ENCODE results near the gene ELOVL4. TPM values are rescaled to one million over a fixed set of nuclear protein-coding genes. Genes with fewer than 3 reads are reported as not detected.

ELOVL4 gene
- total RNA-seq, 2 donors from 2014 or later: 2.4 to 3.2 TPM

GRCh38 chr6:79868098-79868722, 79.1 kb downstream of the ELOVL4 start:
- H3K9me3 ChIP-seq: no peaks in the 10 kb centered on the region
- no peak for ATAC-seq (ENCODE audit: insufficient number of reproducible peaks, low FRiP score, low read depth)

More at GRCh38 chr6:79868098-79868722, 79.1 kb downstream of the ELOVL4 start:
- Histone ChIP-seq H3K4me3 (no peak overlapping the region), H3K27me3 (replicated peaks; ENCODE audit: insufficient read depth) (no peaks in the 10 kb centered on the region), H3K27ac (no peak overlapping the region), H3K36me3 (no peaks in the 10 kb centered on the region), H3K4me1 (ENCODE audit: control insufficient read depth in 1 of 2, low read depth in 2 of 2) (peaks cover 0 to 4% of the 10 kb centered on the region in 2 donors)
- DNase-seq (ENCODE audit: low spot score): no peak
- peak; percentile 33 for TF ChIP-seq CTCF (IDR thresholded peaks at IDR 0.05)

Other genes with a start within 250 kb of the ELOVL4 start
- 1 to 10 TPM in 1 of 2 donors, not detected in 1; 5.3 TPM for gene TTK, start 57.1 kb upstream of the ELOVL4 start, total RNA-seq
- 10 to 100 TPM; 14.1 to 22.1 TPM for gene BCKDHB, start 159.1 kb upstream of the ELOVL4 start, total RNA-seq

All from thoracic aorta (tissue), 2 donors.